KOPT-K1 (cell line): Measurements from ENCODE around the gene PTGR1.

Experiments
- H3K27ac ChIP-seq: fragments of 200-600 bp; sonication (generic); 2 replicates; pipeline ENCODE4 v1.5.1; 2016; ENCODE audit warnings: antibody characterized with exemption, mild to moderate bottlenecking, low read depth, low read length; ENCODE audit not compliant: poor library complexity, severe bottlenecking
- H3K36me3 ChIP-seq: fragments of 200-600 bp; sonication (generic); 2 replicates; pipeline ENCODE4 v1.5.1; 2017; ENCODE audit warnings: antibody characterized with exemption, mild to moderate bottlenecking, low read length, moderate library complexity; ENCODE audit not compliant: insufficient read depth
- H3K9me3 ChIP-seq: fragments of 200-600 bp; sonication (generic); 2 replicates; pipeline ENCODE4 v1.5.1; 2017; ENCODE audit warnings: antibody characterized with exemption, low read length, mild to moderate bottlenecking; ENCODE audit not compliant: insufficient read depth, poor library complexity, severe bottlenecking

Gene PTGR1

GRCh38 chr9:111599092-111599954, at the start of gene PTGR1:
Gene PTGR1 (minus strand): TSS chr9:111599647. CDS start chr9:111597422, 2,225 bp downstream.
- Histone ChIP-seq H3K9me3 (no peaks in the 10 kb centered on the region), H3K36me3 (no peaks in the 10 kb centered on the region), H3K27ac (no peak within 1 kb of the TSS)

- Histone ChIP-seq H3K9me3 (no peaks in the 10 kb centered on the region), H3K36me3 (peaks cover 58% of the 10 kb centered on the region), H3K27ac (no peak overlapping the region)
Measured at GRCh38 chr9:111649016-111649415, 49.6 kb upstream of the PTGR1 start.

- no peak overlapping the region for H3K27ac ChIP-seq
- H3K36me3 ChIP-seq: peaks cover 59% of the 10 kb centered on the region
- H3K9me3 ChIP-seq: no peaks in the 10 kb centered on the region
Measured at GRCh38 chr9:111648066-111648465, 48.6 kb upstream of the PTGR1 start.

GRCh38 chr9:111646417-111646816, 47.0 kb upstream of the PTGR1 start:
- peaks cover 61% of the 10 kb centered on the region for H3K36me3 ChIP-seq

GRCh38 chr9:111645806-111646205, 46.4 kb upstream of the PTGR1 start:
- Histone ChIP-seq H3K9me3 (no peaks in the 10 kb centered on the region), H3K36me3 (peaks cover 61% of the 10 kb centered on the region), H3K27ac (no peak overlapping the region)

More at GRCh38 chr9:111646417-111646816, 47.0 kb upstream of the PTGR1 start:
- Histone ChIP-seq H3K9me3 (no peaks in the 10 kb centered on the region), H3K27ac (no peak overlapping the region)

GRCh38 chr9:111644195-111644772, 44.8 kb upstream of the PTGR1 start:
- H3K27ac ChIP-seq: no peak overlapping the region
- peaks cover 47% of the 10 kb centered on the region for H3K36me3 ChIP-seq

GRCh38 chr9:111637421-111637950, 38.0 kb upstream of the PTGR1 start:
- H3K9me3 ChIP-seq: no peaks in the 10 kb centered on the region
- H3K27ac ChIP-seq: no peak overlapping the region
- no peaks in the 10 kb centered on the region for H3K36me3 ChIP-seq

More at GRCh38 chr9:111644195-111644772, 44.8 kb upstream of the PTGR1 start:
- H3K9me3 ChIP-seq: no peaks in the 10 kb centered on the region

GRCh38 chr9:111634860-111635259, 35.4 kb upstream of the PTGR1 start:
- H3K36me3 ChIP-seq: no peaks in the 10 kb centered on the region
- H3K27ac ChIP-seq: no peak overlapping the region
- H3K9me3 ChIP-seq: no peaks in the 10 kb centered on the region

GRCh38 chr9:111633389-111633736, 33.9 kb upstream of the PTGR1 start:
- Histone ChIP-seq H3K36me3 (no peaks in the 10 kb centered on the region), H3K9me3 (no peaks in the 10 kb centered on the region), H3K27ac (no peak overlapping the region)

GRCh38 chr9:111632695-111633388, 33.4 kb upstream of the PTGR1 start:
- Histone ChIP-seq H3K9me3 (no peaks in the 10 kb centered on the region), H3K27ac (no peak overlapping the region), H3K36me3 (no peaks in the 10 kb centered on the region)

- H3K36me3 ChIP-seq: no peaks in the 10 kb centered on the region
- no peaks in the 10 kb centered on the region for H3K9me3 ChIP-seq
- peak overlapping the region; percentile 70 for H3K27ac ChIP-seq
Measured at GRCh38 chr9:111632060-111632459, 32.6 kb upstream of the PTGR1 start.

GRCh38 chr9:111631214-111631971, 31.9 kb upstream of the PTGR1 start, which contains the start of gene DNAJC25:
Gene DNAJC25 (plus strand): TSS chr9:111631334. CDS start chr9:111631408, 74 bp downstream.
- peak within 1 kb of the TSS; percentile 70 for H3K27ac ChIP-seq
- no peaks in the 10 kb centered on the region for H3K36me3 ChIP-seq
- no peaks in the 10 kb centered on the region for H3K9me3 ChIP-seq

- H3K27ac ChIP-seq: peak overlapping the region; percentile 70
- no peaks in the 10 kb centered on the region for H3K9me3 ChIP-seq
- no peaks in the 10 kb centered on the region for H3K36me3 ChIP-seq
Measured at GRCh38 chr9:111630964-111631213, 31.4 kb upstream of the PTGR1 start.

- Histone ChIP-seq H3K27ac (peak overlapping the region; percentile 70), H3K36me3 (no peaks in the 10 kb centered on the region), H3K9me3 (no peaks in the 10 kb centered on the region)
Measured at GRCh38 chr9:111630182-111630963, 30.9 kb upstream of the PTGR1 start.
